HG03196 (cell line): ENCODE results near the gene HTR2C.
"Not testable (repeated sequence)": the region's sequence is repeated elsewhere in the genome, so short reads cannot be mapped to it uniquely, and the experiment has no call there.

Experiments used
- ATAC-seq: cut with Tn5 transposase; IDR thresholded peaks from one replicate; pipeline ENCODE4 v1.9.1; 2021; ENCODE audit not compliant: unreplicated experiment

HTR2C gene

DNA sequence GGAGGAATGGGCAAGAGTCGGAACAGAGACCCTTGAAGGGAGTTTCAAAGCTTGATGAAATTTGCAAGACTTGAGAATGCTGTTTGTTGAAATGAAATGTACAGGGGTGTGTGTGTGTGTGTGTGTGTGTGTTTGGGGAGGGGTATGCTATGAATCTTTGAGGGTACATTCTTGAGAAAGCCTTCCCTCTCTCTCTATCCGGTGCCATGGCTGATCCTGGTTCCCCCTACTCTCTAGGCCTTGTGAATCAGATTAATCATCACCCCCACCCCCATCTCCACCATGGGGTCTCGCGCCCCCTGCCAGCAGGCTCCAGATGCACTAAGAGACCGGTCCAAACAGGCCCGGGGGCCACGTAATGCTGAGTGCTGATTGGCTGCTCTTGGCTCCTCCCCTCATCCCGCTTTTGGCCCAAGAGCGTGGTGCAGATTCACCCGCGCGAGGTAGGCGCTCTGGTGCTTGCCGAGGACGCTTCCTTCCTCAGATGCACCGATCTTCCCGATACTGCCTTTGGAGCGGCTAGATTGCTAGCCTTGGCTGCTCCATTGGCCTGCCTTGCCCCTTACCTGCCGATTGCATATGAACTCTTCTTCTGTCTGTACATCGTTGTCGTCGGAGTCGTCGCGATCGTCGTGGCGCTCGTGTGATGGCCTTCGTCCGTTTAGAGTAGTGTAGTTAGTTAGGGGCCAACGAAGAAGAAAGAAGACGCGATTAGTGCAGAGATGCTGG lies at the start of gene HTR2C:
Gene HTR2C, plus strand, starts transcription at position 441 of the 729 bp plus-strand sequence. CDS start 142,851 bp downstream, outside the sequence.
- ATAC-seq, result no peak

DNA sequence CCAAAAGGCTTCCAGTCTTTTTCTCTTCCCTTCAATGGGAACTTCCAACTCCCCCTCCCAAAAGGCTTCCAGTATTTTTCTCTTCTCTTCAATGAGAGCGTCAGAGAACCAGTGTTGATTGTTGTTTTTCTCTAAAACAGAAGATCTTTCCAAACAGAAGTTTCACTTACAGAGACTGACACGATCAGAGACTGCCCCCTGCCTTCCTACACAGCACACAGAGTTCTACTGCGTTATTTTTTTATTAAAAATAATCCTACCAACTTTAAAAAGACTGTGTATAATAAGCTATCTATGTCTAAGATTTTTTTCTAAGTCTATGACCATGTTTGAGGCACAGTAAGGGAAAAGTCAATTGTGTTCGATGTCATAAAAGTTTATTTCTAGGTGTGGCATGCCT lies 3.5 kb upstream of the HTR2C start:
- no peak for ATAC-seq

DNA sequence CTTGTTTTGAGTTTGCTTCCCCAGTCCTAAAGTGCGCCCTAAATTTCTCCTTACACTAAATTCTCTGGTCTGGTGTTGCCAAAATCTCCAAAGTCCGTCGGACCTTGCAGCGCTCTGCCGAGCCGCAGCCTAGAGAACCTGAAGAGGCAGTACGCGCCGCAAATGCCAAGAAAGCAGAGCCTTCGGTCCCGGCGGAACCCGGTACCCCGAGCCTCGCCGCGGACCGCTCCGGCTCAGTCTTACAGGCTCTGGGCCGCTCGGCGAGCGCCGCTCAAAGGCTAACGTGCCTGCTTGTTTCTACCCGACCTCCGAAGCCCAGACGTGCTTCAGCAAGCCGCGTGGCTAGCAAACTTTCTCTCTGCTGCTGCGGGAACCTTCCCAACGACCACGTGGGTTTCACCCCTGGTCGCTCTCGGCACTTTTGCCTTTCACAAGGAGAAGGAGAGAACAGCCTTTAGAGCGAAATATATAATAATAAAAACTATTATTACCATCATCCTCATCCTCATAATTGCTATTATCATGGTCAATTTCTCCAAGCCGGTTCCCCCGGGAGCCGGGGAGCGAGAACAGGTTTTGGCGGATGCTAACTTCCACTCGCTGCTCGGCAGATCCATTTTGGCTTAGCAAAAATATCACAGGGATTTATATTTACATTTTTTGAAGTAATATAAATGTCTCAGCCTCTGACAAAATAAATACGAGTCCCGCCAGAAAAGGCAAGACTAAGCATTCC lies 2.2 kb upstream of the HTR2C start:
- no peak for ATAC-seq

DNA sequence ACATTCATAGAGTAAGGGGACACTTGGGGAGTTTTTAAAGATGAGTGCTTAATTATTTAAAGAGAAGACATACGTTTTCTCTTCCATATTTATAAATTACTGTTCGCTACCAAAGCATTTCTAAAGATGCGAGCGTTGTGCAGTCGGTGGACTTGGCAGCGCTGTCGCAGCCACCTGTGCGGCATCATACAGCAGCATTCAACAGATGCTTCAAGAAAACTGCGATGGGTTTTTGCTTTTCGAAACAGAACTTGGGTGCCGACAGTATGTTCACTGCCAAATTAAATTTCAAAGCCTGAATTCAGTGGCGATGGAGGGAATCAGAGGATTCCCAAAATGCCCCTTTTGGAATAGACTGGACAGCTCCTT lies 1.6 kb upstream of the HTR2C start:
- no peak for ATAC-seq

DNA sequence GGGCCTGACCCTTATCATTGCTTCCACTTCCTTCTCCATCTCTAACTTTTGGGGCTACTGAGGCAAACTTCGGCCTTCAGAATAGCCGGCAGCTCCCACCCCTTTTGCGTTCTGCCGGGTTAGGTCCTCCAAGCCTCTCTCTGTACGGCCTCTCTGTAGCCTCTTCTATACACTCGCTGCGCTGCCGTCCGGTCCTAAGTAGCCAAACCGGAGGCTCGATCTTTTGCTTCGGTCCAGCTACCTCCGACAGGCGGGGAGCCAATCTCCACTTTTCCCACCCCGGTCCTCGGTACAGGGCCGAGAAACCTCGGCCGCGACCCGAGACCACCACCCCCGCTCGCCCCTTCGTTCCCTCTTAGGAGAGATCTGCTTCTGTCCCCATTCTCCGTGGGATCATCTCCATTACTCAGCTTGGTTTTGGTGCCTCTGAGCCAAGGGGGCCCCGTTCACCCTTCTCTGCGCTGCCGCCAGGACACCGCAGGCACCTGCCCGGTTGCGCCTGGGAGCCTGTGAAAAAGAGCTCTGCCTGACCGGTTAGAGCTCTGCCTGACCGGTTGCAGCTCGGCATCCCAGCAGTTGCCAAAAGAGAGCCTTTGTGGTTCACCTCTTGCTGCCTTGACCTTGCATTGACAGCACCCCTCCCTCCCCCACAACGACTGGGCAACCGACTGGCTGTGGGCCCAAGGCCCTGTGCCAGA lies 1.0 kb upstream of the HTR2C start:
- no peak for ATAC-seq

DNA sequence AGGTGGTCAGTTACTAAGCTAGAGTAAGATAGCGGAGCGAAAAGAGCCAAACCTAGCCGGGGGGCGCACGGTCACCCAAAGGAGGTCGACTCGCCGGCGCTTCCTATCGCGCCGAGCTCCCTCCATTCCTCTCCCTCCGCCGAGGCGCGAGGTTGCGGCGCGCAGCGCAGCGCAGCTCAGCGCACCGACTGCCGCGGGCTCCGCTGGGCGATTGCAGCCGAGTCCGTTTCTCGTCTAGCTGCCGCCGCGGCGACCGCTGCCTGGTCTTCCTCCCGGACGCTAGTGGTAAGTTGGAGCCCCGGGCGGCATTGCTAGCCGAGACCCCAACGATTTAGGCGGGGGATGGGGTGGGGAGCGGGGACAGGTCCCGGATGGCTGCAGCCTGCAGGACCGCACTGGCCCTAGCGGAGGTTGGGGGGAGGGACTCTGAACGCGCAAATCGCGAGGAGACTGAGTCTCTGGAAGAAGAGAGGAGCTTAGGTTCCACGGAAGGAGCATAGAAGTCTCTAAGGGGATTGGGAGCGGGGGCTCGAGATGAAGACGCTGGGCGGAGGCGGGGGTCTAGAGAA lies 573 bp downstream of the HTR2C start:
- no peak for ATAC-seq

DNA sequence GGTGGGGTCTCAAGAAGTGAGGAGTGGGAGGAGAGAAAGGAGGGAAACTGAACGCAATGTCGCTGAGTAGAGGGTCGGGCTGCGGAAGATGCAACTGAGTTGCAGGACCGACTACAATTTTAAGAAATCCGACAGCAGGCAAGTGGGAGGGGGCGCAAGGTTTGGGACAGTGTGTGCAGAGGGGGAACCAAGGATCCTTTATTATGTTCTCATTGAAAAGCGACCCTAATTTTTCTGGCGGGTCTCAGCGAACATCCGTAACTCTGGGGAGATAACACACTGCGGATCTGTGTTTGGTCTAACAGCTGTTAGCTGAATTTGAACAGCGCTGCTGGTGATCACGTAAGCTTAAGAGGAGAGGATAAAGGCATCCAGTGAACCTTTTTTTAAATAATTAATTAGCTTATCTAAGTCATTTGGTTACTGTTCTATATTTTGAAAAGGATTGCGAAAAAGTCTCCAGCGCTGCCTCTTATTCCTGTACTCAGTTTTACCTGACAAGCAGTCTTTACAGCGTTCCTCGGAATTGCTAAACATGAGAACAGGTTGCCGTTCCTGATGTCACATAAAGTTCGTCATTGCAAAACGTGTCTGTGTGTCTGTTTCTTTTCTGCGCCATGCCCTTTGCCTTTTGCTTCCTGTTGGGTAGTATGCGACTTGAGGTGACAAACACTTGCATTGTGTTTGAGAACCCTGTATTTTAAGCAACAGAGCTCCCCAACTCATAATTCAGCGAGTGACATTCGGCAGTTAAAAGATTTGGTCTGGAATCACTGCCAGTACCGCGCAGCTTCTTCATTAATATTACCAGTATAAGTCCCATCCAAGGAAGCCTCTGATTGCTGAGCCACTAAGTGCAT lies 1.3 kb downstream of the HTR2C start:
- no peak for ATAC-seq

DNA sequence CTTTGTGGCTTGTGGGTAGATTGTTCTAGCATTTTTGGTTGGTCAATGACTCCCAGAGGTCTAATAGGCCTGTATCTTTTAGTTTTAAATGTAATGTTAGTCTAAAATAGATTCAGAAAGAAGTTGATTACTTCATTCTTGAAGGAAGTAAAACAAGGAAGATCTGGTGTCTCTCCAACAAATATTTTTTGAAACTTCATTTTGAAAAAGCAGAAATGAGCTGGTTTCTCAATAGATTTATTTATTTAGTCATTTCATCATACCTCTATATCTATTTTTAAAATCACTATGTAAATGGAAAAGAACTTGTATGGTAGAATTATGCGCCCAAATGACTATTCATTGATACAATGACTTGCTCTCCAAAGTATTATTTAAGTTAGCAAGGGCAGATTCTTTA lies 7.2 kb downstream of the HTR2C start:
- no peak for ATAC-seq

DNA sequence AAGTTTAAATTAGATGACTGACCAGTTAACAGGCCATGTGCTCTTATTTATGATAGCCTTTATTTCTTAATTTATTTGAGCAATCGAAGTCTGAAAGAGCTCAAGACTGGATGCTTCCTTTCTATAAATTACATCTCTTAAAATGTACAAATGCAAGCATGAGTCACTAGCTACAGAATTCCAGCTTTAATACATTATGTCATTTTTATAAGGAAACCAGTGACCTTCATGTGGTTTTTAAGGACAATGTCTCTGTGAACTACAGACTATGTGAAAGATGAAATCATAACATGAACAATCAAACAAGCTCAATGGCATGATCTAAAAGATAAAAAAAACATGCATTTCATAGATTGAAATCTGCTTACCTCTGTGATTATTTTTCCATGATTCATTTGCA lies 15.4 kb downstream of the HTR2C start:
- no peak for ATAC-seq

DNA sequence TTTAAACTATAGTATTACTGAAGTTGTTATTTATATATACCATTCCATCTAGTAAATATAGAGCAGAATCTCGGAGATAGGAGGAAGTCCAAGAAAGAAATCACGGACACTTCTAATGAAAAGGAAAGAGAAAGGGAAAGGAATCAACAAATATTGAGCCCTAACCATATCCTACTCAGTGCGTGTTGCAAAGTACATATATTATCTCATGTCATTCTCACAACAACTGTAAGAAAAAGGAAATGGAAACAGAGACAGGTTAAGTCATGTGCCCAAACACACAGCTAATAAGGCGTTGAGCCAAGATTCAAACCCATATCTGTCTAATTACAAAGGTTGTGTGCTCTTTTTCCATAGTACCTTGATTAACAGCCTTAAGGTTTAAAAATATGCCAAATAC lies 16.0 kb downstream of the HTR2C start:
- no peak for ATAC-seq

DNA sequence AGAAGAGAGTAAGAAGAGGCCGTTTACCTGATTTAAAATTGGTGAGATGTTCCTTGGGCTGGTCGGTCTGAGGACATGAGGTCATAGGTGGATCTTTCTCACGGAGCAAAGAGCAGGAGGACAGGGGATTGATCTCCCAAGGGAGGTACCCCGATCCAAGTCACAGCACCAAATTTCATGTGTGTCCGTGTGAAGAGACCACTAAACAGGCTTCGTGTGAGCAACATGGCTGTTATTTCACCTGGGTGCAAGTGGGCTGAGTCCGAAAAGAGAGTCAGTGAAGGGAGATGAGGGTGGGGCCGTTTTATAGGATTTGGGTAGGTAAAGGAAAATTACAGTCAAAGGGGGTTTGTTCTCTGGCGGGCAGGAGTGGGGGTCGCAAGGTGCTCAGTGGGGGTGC lies 22.7 kb downstream of the HTR2C start:
- ATAC-seq, result not testable (repeated sequence)

DNA sequence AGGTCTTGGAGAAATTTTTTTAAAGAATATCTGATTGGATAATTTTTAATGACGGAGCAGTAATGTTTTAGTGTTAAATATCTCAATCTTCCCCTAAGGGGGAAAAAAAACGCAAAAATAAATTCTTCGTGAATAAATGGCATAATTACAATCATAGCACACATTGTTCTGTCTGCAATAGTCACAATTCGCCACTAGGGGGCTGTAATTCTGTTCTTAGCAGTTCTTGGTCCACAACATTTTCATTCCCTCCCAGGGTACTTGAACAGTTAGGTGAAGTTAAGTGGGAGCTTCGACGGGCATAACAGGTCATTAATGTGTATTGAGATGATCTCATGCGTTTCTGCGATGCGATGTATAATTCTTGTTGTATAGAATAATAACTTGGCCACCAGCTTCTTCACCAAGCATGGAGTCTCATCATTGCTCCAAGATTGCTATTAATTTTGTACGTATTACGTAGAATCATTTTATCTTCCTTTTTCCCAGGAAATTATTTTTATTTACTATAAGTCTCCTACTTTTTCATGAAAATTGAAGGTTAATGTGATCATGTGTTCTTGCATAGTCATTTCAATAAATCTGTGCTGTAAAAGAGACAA lies 27.2 kb downstream of the HTR2C start:
- ATAC-seq, result no peak

DNA sequence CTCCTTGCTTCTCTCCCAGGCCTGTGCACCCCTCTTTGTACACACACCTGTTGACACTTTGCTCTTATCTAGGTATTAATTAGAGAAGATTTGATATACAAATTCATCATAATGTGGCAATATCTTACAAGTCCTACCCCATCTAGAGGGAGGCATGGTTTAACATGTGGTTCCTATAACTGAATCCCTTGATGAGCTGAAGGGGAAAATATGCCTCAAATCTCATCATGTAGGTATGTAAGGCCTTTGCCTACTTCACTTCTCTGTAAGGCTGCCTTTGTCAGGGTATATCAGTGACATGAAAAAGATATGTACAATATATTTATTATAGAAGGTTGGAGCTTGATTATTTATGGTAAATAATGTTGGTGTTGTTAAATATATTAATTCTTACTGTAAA lies 31.9 kb downstream of the HTR2C start:
- ATAC-seq, result no peak

DNA sequence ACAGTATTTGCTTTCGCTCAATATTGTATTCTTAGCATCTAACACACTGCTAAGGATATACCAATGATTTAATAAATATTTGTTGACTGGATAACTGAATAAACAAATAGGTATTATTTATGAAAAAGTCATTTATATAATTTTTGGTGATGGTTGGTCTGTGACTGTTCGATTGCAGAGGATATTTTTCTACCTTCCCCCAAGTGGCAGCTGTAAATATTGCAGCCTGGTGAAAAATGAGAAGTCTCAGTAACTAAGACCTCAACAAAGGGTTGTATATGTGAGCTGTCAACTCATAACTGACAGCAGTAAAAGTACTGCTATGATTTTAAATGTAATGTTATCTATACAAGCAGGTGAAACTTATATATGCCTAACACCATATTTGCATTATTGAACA lies 36.0 kb downstream of the HTR2C start:
- no peak for ATAC-seq

DNA sequence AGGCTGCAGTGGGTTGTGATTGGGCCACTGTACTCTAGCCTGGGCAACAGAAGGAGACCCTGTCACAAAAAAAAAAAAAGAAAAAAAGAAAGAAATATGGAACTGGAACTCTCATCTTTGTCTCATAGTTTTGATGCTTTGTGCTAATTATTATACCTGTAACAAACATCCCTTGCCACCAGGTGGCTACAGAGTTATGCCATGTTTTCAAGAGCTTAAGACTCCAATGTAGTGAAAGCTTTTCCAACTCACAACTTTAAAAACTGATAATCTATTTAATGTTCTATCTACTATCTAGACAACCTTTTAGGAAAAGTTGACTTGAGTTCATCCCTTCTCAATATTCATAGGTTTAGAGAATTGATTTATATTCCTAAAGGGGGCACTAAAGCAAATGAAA lies 42.4 kb downstream of the HTR2C start:
- no peak for ATAC-seq

DNA sequence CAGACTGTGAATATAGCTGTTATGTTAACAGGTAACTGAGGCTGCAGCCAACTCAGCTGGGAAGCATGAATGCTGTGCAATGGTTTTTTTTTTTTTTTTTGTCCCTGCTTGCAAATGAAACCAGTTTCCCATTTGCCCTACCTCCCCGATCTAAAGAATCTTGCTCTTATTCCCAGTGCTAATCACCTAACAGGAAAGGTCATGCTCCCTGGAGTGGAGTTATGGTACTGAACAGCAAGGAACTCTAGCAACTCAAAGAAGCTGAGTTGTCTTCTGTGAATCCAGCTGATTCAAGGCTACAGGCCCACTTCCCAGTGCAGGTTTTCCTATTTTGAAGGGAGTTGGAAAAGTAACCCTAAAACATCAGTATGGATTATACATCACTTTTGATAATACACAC lies 52.1 kb downstream of the HTR2C start:
- ATAC-seq, result no peak

DNA sequence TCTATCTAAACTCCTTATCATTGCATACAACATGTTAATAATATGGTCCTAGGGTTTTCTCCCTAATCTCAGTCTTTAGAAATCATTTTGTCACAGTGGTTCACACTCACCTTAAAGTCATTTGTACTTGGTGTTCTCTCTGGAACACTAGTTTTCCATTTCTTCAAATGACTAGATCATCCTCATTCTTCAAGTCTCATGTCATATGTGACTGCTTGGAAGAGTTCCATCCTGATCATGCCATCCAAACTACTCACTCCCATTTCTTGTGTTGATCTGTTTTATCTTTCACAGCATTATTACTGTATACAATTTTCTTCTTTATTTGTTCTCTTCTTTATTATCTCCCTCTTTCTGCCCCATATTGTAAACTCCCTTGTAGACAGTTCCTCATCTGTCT lies 66.5 kb downstream of the HTR2C start:
- ATAC-seq, result no peak

DNA sequence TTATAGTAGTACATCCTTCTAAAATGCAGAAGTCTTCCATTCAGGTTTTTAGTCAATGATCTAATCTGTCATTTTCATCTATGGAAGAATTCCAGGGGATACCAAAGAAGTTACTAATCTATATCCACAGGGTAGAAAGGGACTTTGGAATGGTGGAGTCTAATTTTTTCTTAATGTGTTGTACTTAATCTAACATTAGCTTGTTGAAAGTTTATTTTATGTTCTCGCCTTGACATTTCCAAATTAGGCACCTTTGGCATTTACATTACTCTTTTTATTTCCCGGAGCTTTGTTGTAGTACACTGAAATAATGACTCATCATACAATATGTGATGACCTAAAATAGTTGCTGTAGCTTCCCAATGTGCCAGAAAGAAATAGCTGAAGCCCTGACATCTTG lies 91.5 kb downstream of the HTR2C start:
- no peak for ATAC-seq

DNA sequence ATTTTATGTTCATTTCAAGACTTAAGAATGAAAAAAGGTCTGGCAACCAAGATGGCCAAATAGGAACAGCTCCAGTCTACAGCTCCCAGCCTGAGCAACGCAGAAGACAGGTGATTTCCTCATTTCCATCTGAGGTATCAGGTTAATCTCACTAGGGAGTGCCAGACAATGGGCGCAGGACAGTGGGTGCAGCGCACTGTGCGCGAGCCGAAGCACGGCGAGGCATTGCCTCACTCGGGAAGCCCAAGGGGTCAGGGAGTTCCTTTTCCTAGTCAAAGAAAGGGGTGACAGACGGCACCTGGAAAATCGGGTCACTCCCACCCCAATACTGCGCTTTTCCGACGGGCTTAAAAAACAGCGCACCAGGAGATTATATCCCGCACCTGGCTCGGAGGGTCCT lies 116.6 kb downstream of the HTR2C start:
- ATAC-seq, result not testable (repeated sequence)

DNA sequence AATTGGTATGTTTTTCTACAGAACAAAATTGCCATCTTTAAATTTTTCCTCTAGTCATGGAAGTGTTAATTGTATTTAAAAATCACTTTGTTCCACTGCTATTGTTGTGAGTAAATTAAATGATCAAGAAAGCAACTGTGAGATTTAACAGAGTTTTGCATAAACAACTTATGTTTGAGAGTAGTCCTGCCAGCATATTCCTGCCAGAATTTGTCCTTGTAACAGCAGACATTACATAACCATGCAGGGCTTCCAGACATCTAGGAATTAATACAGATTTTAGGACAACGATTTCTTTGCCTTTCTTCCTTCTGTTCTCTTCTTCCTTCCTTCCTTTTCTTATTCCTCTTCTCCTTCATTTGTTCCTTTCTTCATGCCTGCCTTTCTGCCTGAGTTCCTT lies 125.5 kb downstream of the HTR2C start:
- no peak for ATAC-seq
